K562 (cell line): ENCODE measurements around the gene ASB14. TPM values are rescaled to one million over a fixed set of nuclear protein-coding genes. Genes with fewer than 3 reads are reported as not detected.
A peak's percentile ranks its signal among the peaks of the same experiment; 100 is the strongest.

Experiments used
- ADNP ChIP-seq: fragments of 200-800 bp; sonication (Bioruptor generic); IDR thresholded peaks from 2 replicates; pipeline ENCODE4 v1.6.1; 2016; ENCODE audit warnings: missing genetic modification characterization, missing compliant biosample characterization
- BDP1 ChIP-seq: IDR thresholded peaks from 3 replicates; pipeline ENCODE4 v1.6.1; 2011; ENCODE audit not compliant: insufficient read length, insufficient read depth
- CEBPB ChIP-seq: fragments of 450-650 bp; IDR thresholded peaks from 2 replicates; pipeline ENCODE4 v1.6.1; 2016; ENCODE audit warnings: missing genetic modification characterization, missing compliant biosample characterization
- ELF1 ChIP-seq: fragments of 200-800 bp; sonication (Bioruptor generic); IDR thresholded peaks from 2 replicates; pipeline ENCODE4 v1.6.1; 2016; ENCODE audit warnings: missing genetic modification characterization, missing compliant biosample characterization
- FOSL1 ChIP-seq: fragments of 200-800 bp; sonication (Bioruptor generic); conservative IDR thresholded peaks from 2 replicates; pipeline ENCODE4 v1.6.1; 2016; ENCODE audit warnings: missing genetic modification characterization, missing compliant biosample characterization
- FOXK1 ChIP-seq: sonication (generic); formaldehyde crosslinking; IDR thresholded peaks from 2 replicates; pipeline ENCODE4 v1.8.0; 2022; ENCODE audit warnings: missing genetic modification reagents, mild to moderate bottlenecking, borderline replicate concordance
- FOXM1 ChIP-seq, 2 experiments: fragments of 450-650 bp in 1 of 2; sonication (generic) in 1 of 2; formaldehyde crosslinking in 1 of 2; IDR thresholded peaks; 2 replicates each; pipeline versions ENCODE4 v1.6.1 to v1.9.0; 2017 to 2022; ENCODE audit warnings: low read depth in 2 of 2, mild to moderate bottlenecking in 2 of 2, missing genetic modification reagents in 1 of 2, moderate library complexity in 1 of 2
- KDM2B ChIP-seq: fragments of 250-450 bp; sonication (Bioruptor Pico); IDR thresholded peaks from 2 replicates; pipeline ENCODE4 v1.8.0; 2021; ENCODE audit warnings: mild to moderate bottlenecking, moderate library complexity
- MAZ ChIP-seq, 2 experiments: fragments of 450-650 bp in 1 of 2; sonication (generic) in 1 of 2; formaldehyde crosslinking; IDR thresholded peaks in 1 of 2; conservative IDR thresholded peaks in 1 of 2; 2 replicates each; pipeline versions ENCODE4 v1.4.0 to v1.5.0; 2020; ENCODE audit warnings: mild to moderate bottlenecking in 1 of 2, missing genetic modification reagents in 1 of 2
- MEF2A ChIP-seq: IDR thresholded peaks from 2 replicates; pipeline ENCODE4 v1.6.1; 2011; ENCODE audit warnings: low read depth, mild to moderate bottlenecking, low read length, moderate library complexity; ENCODE audit not compliant: control insufficient read depth
- RB1 ChIP-seq: fragments of 450-650 bp; IDR thresholded peaks from 2 replicates; pipeline ENCODE4 v1.6.1; 2017; ENCODE audit warnings: low read depth, mild to moderate bottlenecking
- SMC3 ChIP-seq: conservative IDR thresholded peaks from 2 replicates; pipeline ENCODE4 v1.6.1; 2011; ENCODE audit warnings: low read depth, low read length, improper control_type of control experiment; ENCODE audit not compliant: insufficient read depth
- SRSF1 ChIP-seq: fragments of 200-400 bp; formaldehyde crosslinking; IDR thresholded peaks from 2 replicates; pipeline ENCODE4 v1.6.1; 2017; ENCODE audit warnings: mild to moderate bottlenecking, low read depth, low read length, moderate library complexity
- TCF7L2 ChIP-seq: fragments of 150-350 bp; IDR thresholded peaks from 2 replicates; pipeline ENCODE4 v1.6.1; 2016; ENCODE audit warnings: low read depth, mild to moderate bottlenecking, low read length, moderate library complexity
- ZC3H11A ChIP-seq: IDR thresholded peaks from 2 replicates; pipeline ENCODE4 v1.6.1; 2012; ENCODE audit warnings: low read depth, low read length, improper control_type of control experiment
- ZNF274 ChIP-seq: IDR thresholded peaks from 2 replicates; pipeline ENCODE4 v1.6.1; 2011; ENCODE audit warnings: low read depth, mild to moderate bottlenecking, low read length, moderate library complexity, borderline replicate concordance
- ZNF324 ChIP-seq: fragments of 250-450 bp; sonication (Bioruptor Pico); IDR thresholded peaks from 2 replicates; pipeline ENCODE4 v1.4.0; 2020; ENCODE audit warnings: mild to moderate bottlenecking
- polyA plus RNA-seq, 8 experiments: library from polyadenylated mRNA; depleted of rRNA in 4 of 8; stranded (reverse) in 5 of 8; unstranded in 3 of 8; fragments of >200 nt; fragmentation: Nextera tagmentation in 2 of 8; fragmentation: Illumina TruSeq in 1 of 8; extraction: Ambion mirVana in 2 of 8; extraction: Trizol in 1 of 8; gene quantifications; 2 replicates each; pipeline versions ENCODE4 v1.2.1 to v1.2.3, GENCODE V29; 2011 to 2014; ENCODE audit warnings: inconsistent platforms in 1 of 8, missing spikeins in 1 of 8
- total RNA-seq, 7 experiments: library from RNA; depleted of rRNA in 6 of 7; stranded (reverse); fragments of >200 nt in 6 of 7; fragmentation: Illumina TruSeq in 2 of 7; extraction: Trizol in 2 of 7; gene quantifications; 2 replicates each; pipeline versions ENCODE4 v1.2.1 to v1.2.3, GENCODE V29; 2011 to 2021; ENCODE audit warnings: low replicate concordance in 1 of 7
- TF ChIP-seq, protein P1 (sequence below): sonication (generic); formaldehyde crosslinking; IDR thresholded peaks from 2 replicates; pipeline ENCODE4 v1.9.0; 2022; ENCODE audit warnings: mild to moderate bottlenecking, missing genetic modification reagents
- TF ChIP-seq, protein P2 (sequence below): sonication (generic); formaldehyde crosslinking; IDR thresholded peaks from 2 replicates; pipeline ENCODE4 v1.8.0; 2022; ENCODE audit warnings: mild to moderate bottlenecking, missing genetic modification reagents
- TF ChIP-seq, protein P3 (sequence below): IDR thresholded peaks from 2 replicates; pipeline ENCODE4 v1.6.1; 2011; ENCODE audit not compliant: insufficient read length; ENCODE audit errors: extremely low read depth
- TF ChIP-seq, protein P4 (sequence below): fragments of 450-650 bp; formaldehyde crosslinking; IDR thresholded peaks from 2 replicates; pipeline ENCODE4 v1.4.0; 2020; ENCODE audit warnings: mild to moderate bottlenecking, moderate library complexity
- TF ChIP-seq, protein P5 (sequence below): conservative IDR thresholded peaks from 2 replicates; pipeline ENCODE4 v1.6.1; 2011; ENCODE audit warnings: low read depth, mild to moderate bottlenecking, low read length; ENCODE audit not compliant: control insufficient read depth

The ASB14 gene
- total and polyA plus RNA-seq, 9 of the 15 experiments (the other 6 are each of a cell fraction or from before 2014, with no cell fraction given): 0.01 to 0.07 TPM; not detected in 7

DNA sequence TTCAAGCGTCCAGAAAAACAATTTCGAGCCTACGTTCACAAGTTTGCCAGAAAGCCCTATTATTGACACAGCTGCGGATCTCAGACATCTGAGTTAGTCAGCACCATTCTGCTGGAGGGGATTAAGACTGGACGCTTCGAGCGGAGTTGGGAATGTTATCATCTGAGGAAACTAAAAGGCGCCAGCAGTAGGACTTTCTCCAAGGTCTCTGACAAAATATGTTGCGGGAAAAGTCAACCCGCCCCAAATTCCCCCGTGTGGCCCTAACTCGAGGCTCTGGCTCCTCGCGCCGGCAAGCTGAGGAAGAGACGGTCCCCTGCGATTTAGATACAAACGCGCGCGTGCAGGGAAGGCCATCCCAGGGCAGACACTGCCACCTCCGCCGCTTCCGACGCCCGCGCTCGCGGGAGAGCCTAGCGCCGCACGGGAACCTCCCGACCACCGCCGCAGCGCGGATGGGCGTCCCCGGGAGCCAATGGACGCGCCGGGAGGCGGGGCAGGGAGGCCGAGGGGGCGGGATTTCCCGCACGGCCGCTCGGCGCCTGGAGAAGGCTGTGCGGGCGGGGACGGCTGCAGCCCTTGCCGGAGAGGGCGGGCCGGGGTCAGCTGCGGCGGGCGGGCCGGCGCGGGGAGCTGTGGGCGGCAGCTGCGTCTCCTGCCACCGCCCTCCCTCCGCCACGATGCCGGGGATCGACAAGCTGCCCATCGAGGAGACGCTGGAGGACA is 65.1 kb downstream of the ASB14 start, which contains the start of gene APPL1 (continued):
- TF ChIP-seq, protein P1, sequence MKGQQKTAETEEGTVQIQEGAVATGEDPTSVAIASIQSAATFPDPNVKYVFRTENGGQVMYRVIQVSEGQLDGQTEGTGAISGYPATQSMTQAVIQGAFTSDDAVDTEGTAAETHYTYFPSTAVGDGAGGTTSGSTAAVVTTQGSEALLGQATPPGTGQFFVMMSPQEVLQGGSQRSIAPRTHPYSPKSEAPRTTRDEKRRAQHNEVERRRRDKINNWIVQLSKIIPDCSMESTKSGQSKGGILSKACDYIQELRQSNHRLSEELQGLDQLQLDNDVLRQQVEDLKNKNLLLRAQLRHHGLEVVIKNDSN (CRISPR knock-in tag): no peak
- TF ChIP-seq MAZ (CRISPR knock-in tag; conservative IDR thresholded peaks at IDR 0.05 in 1 of 2, IDR thresholded peaks at IDR 0.05 in 1 of 2): peak; percentile 52 to 59; a peak in 2 of 4 replicates
- TF ChIP-seq, protein P2, sequence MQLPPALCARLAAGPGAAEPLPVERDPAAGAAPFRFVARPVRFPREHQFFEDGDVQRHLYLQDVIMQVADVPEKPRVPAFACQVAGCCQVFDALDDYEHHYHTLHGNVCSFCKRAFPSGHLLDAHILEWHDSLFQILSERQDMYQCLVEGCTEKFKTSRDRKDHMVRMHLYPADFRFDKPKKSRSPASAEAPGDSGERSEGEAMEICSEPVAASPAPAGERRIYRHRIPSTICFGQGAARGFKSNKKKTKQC (CRISPR knock-in tag): 0 out of 2 replicates have a peak, but pooled peaks have one; percentile 19
- no peak for TF ChIP-seq CEBPB (tag)
- TF ChIP-seq, protein P3, sequence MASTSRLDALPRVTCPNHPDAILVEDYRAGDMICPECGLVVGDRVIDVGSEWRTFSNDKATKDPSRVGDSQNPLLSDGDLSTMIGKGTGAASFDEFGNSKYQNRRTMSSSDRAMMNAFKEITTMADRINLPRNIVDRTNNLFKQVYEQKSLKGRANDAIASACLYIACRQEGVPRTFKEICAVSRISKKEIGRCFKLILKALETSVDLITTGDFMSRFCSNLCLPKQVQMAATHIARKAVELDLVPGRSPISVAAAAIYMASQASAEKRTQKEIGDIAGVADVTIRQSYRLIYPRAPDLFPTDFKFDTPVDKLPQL: no peak
- TF ChIP-seq ZNF274: no peak
- no peak for TF ChIP-seq ADNP
- TF ChIP-seq, protein P4, sequence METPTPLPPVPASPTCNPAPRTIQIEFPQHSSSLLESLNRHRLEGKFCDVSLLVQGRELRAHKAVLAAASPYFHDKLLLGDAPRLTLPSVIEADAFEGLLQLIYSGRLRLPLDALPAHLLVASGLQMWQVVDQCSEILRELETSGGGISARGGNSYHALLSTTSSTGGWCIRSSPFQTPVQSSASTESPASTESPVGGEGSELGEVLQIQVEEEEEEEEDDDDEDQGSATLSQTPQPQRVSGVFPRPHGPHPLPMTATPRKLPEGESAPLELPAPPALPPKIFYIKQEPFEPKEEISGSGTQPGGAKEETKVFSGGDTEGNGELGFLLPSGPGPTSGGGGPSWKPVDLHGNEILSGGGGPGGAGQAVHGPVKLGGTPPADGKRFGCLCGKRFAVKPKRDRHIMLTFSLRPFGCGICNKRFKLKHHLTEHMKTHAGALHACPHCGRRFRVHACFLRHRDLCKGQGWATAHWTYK: no peak
- no peak for TF ChIP-seq TCF7L2
- TF ChIP-seq, protein P5, sequence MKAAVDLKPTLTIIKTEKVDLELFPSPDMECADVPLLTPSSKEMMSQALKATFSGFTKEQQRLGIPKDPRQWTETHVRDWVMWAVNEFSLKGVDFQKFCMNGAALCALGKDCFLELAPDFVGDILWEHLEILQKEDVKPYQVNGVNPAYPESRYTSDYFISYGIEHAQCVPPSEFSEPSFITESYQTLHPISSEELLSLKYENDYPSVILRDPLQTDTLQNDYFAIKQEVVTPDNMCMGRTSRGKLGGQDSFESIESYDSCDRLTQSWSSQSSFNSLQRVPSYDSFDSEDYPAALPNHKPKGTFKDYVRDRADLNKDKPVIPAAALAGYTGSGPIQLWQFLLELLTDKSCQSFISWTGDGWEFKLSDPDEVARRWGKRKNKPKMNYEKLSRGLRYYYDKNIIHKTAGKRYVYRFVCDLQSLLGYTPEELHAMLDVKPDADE: no peak
- TF ChIP-seq RB1: peak; percentile 52
- TF ChIP-seq FOXM1 (IDR thresholded peaks at IDR 0.05; ENCODE audit: low read depth): no peak
- no peak for TF ChIP-seq FOXM1 (CRISPR knock-in tag; IDR thresholded peaks at IDR 0.05; ENCODE audit: low read depth)
- no peak for TF ChIP-seq ELF1 (tag)
- TF ChIP-seq BDP1: no peak
- TF ChIP-seq ZC3H11A: no peak
- no peak for TF ChIP-seq KDM2B (CRISPR knock-in tag)
- no peak for TF ChIP-seq SRSF1
- TF ChIP-seq MEF2A: no peak
- peak; percentile 36; the same call in 1 of the 2 replicates for TF ChIP-seq FOSL1 (tag)
- no peak for TF ChIP-seq SMC3
- no peak for TF ChIP-seq ZNF324 (CRISPR knock-in tag)
- TF ChIP-seq FOXK1 (CRISPR knock-in tag): no peak
